H54 (cell line): ENCODE data around the gene C2CD3.

ENCODE experiments used
- DNase-seq: peaks from one replicate; pipeline ENCODE4 v3.0.0; 2011; ENCODE audit warnings: low spot score, mixed read lengths; ENCODE audit not compliant: insufficient read length
- FAIRE-seq: peaks from 3 replicates; lab custom pipeline; 2011; peaks lifted over from hg19 to GRCh38; lab: Jason Lieb, UNC
- POLR2A ChIP-seq: IDR thresholded peaks from 2 replicates; pipeline ENCODE4 v1.6.1; 2011; ENCODE audit warnings: low read depth, mild to moderate bottlenecking, low read length

The C2CD3 gene

DNA sequence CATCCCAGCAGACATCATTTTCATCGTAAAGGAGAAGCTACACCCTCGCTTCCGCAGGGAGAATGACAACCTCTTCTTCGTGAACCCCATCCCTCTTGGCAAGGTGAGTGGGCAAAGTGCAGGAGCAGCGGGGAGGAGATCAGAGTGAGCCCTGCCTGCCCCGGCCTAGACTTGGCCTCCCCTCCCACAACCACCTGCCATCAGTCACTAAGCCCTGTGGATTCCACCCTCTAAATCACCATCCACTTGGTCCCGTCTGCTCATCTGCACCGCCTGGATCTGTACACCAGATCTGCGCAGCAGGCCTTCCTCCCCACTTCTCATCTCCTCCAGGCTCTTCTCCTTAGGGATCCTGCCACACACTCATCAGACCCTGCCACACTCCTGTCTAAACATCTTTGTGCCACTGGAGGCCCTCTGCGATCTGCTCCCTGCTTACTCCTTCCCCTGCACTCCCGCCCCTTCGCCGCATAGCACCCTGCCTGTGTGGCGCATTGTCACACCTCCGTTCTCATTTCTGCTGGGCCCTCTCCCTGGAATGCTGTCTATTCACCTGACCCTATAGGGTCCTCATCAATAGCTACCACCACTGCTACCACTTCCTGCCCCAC lies 202.3 kb downstream of the C2CD3 start:
- no peak for DNase-seq
- no peak for TF ChIP-seq POLR2A
- FAIRE-seq = no peak

DNA sequence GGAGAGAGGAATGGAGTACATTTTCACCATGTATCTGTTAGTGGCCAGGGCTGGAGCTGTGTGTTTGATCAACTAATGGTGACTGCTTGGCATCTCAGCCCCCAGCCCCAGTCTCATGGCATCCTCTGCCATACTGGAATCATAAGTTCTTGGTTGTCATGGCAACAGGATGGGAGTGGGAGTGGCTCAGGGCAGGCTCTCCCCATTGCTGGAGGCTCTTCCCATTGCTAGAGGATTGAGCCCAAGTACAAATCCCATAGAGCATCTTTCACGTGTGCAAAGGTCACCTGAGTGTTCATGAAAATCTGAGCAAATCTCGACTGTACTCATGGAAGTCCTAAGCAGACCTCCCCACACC lies 205.1 kb downstream of the C2CD3 start:
- DNase-seq (no peak), FAIRE-seq (no peak)
- no peak for TF ChIP-seq POLR2A

- no peak for TF ChIP-seq POLR2A
- DNase-seq = no peak
- FAIRE-seq = no peak
Observed at GRCh38 chr11:73965076-73965763, 205.6 kb downstream of the C2CD3 start.

GRCh38 chr11:73963861-73964260 lies 206.9 kb downstream of the C2CD3 start:
- DNase-seq (no peak), FAIRE-seq (no peak)
- TF ChIP-seq POLR2A = no peak
